Fibroblast of peridontal ligament (primary cell): Measurements from ENCODE around the gene TRPM1.
A peak's percentile ranks its signal among the peaks of the same experiment; 100 is the strongest.
"Not testable (repeated sequence)": the region's sequence is repeated elsewhere in the genome, so short reads cannot be mapped to it uniquely, and the experiment has no call there.

Experiments
- DNase-seq: peaks from one replicate; pipeline ENCODE4 v3.0.0-alpha.2; 2010; ENCODE audit errors: extremely low read depth

Gene TRPM1

GRCh38 chr15:31125061-31125460, 23.5 kb upstream of the TRPM1 start:
- DNase-seq = no peak

DNA sequence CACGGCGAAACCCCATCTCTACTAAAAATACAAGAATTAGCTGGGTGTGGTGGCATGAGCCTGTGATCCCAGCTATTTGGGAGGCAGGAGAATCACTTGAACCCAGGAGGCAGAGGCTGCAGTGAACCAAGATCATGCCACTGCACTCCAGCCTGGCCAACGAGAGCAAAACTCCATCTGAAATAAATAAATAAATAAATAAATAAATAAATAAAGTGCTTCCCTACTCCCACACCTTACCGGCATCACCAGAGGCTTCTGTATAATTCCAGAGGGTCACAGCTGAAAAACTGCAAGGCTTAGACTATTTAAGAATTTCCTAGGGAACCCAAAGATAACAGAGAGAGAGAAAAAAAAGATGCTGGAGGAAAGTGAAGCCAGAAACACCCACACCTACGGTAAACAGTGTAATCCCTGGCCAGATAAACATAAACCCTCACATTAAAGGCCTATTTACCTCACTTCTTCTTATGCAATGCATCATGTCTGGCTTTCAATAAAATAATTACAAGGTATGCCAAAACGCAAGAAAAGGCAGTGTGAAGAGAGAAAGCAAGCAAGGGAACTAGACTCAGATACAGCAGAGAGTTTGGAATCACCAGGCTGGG, 15.0 kb upstream of the TRPM1 start:
- no peak for DNase-seq

DNA sequence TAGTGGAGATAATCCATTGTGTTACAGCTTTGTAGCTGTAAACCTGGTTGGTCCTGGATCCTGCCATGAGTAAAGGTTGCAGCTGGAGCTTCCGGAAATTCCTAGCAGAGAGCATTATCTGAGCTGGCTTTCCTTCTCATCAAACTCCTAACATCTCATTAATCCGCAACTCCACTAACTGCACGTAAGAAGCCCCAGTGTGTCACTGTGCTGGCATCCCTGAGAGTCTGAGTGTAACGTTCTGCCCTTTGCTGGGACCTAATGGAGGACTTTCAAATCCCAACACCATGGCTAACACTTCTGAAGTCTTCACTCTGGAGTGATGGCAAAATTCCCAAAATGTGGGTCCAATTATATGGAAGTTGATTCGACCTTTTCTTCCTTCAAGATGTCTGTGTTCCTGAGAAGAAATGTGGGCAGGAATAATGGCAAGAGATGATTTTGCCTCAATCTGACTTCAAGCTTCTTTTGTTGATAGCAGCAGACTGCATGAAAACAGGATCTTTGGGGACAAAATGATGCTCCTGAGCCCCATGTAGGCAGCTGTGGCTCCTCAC, 9.6 kb upstream of the TRPM1 start:
- peak; percentile 60 for DNase-seq

DNA sequence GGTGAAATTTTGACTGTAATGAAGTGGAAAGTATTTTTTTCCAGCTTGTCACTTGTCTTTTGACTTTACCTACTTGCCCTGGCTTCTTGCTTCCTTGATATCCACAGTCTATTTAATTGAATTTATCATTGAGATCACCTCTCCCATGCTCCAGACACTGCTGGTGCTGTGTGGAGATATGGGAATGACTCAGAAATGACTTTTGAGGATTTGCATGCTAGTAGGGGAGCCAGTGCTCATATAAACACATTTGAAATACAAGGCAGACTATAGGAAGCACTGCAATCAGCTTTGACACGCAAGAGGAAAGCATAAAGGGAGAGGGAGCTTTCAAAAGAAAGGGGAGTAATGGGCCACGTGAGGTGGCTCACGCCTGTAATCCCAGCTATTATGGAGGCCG, 7.3 kb upstream of the TRPM1 start:
- peak; percentile 21 for DNase-seq

DNA sequence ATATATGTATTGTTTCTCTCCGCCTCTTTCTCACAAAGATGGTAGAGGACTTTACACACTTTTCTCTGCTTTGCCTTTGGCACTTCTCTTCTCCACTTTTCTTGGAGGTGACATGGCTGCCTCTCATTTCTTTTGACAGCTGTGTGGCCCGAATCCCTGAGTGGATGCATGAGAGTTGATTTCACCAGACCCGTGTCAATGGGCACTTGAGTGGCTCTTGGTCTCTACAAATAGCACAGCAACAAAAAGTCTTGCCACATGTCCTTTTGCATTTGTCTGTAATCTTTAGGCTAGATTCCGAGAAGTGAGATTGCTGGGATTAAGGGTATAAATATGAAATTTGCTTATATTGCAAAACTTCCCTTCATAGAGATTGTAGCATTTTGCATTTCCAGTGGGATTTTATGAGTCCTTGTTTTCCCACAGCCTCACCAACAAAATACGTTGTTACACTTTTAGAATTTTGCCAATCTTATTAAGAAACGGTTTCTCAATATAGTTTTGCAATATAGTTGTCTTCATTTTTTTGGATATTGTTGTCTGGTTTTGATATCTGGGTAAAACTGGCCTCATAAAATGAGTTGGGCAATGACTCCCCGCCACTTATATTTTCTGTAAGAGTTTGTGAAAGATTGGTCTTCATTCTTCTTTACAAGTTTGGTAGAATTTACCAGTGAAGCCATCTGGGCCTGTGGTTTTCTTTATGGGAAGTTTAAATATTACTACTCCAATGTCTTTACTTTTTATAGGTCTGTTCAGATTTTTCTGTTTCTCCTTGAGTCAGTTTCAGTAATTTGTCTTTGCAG, 5.2 kb upstream of the TRPM1 start:
- no peak for DNase-seq

DNA sequence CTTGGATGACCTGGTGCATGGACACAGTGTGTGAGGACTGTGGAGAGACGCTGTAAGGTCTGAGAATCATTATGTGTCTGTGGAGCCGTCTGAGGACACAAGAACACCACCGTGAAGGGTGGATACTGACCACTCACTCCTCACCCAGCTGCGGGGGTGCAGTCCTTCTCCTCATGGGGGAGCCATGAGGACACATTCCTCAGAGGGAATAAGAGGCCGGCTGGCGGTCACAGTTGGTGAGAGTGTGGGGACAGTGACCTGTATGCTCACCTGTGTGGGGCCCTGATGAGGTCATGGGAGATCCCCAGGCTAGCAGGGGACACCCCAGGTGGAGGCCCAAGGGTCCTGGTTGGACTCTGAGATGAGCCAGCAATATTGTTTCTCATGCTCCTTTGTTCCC, 2.5 kb upstream of the TRPM1 start:
- DNase-seq = no peak

GRCh38 chr15:31102374-31103342, 1.1 kb upstream of the TRPM1 start:
- DNase-seq = no peak

DNA sequence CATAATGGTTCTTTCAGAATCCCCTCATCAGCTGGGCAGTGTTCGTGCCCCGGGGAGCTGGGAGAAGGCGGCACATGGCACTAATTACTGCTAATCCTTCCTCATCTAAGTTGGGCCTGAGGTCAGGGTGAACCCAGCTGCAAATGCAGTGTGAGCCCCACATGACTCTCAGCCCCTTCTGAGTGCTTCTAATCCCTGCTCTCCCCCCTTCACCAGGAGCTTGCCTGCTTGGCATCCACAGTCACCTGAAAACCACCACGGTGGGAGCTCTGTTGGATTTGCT, 455 bp upstream of the TRPM1 start:
- no peak for DNase-seq

GRCh38 chr15:31100738-31101137, 787 bp downstream of the TRPM1 start:
- DNase-seq = no peak

DNA sequence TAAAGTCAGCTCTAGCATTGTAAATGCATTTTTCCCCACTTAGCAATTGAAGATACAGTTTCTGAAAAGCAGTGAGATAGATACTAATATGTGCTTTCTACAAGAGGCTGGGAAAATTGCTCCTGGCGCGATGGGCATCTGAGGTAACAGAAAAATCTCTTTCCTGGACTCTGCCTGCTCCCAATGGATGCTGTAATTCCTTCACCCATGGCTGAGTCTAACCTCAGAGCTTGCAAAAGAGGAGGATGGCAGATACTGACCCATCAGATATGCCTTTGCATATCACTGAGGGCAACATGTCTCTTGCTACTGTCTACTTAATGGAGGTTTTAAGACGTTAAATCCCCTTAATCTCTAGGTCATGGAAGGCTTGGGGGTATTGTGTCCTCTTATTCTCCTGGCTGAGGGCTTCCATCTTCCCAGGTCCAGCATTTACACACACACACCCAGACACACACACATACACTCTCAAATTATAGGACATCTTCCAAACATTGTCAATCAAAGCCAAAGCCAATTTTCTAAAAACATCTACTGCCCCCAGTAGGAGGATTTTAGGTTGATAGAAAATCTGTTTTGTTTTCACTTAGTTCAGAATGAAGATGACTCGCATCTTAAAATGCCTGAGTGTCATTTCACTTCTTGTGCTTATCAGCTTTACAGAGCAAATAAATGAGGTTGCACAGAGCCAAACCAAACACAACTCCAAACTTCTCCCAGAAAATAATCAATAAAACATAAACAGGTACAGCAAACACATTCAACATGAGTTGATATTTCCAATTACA, 2.4 kb downstream of the TRPM1 start:
- no peak for DNase-seq

- DNase-seq = no peak
Observed at GRCh38 chr15:31098491-31098917, 3.0 kb downstream of the TRPM1 start.

DNA sequence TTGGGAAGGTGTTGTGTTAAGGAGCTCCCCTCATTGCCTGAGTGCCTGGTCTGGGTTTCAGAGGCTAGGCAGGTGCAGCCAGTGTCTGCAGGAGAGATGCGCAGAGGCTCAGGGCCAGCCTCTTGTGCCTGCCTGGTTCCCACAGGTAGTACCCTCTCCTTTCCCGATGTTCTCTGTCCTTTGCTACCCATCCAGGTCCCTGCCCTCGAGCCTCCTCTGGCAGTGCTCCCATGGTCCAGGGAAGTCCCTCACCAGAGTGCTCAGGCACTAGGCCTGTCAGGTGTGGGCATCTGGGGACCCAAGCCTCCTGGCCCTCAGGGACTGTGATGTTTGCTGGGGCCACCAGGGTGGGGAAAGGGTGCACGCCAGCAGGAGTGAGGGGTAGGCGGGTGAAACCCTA, 5.0 kb downstream of the TRPM1 start:
- no peak for DNase-seq

- no peak for DNase-seq
Observed at GRCh38 chr15:31091481-31091880, 10.0 kb downstream of the TRPM1 start.

DNA sequence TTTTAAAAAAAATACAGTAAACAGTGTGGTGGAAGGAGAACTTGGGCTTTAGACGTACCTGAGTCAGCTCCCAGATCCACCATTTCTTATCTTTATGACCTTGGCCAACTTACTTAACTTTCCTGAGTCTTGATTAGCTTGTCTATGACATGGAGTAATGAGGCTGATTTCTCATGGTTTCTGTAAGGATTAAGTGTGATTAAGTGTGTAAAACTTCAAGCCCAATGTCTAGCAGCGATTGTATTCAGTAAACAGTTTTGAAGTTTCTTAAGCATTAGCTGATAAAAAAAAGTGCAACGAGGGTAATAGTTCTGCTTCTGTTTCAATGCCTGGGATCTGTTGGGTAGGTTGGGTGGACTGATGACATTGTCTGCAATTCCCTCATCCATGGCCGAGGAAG, 10.8 kb downstream of the TRPM1 start:
- DNase-seq = no peak

DNA sequence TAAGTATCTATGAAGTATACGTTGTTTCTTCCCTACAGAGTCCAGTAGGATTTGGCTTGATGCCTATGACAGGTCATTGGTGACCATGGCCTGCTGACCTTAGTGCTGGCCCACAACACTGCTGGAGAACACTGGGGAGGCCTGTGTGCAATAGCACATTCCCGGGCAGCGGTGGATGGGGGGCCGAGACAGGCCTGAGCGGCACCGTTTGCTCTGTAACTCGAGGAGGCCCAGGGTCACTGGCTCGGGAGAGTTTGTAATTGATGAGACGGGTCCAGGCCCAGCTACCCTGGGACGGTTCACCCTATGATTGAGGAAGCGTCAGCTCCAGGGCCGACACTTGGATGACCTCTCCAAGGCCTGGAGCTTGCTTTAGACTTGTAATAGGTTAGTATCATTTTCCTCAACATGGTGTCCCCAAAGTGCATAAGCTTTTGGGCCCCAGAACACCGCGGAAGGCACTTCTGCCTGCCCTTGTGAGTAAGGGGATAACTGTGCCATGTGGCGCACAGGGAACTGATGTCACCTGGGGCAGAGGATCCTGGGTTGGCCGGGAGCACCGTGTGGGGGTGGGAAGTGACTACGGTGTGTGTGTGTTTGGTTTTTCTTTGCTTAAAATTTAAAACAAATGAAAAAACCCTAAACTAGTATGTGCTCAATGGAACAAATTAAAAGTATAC, 12.0 kb downstream of the TRPM1 start:
- no peak for DNase-seq

- DNase-seq = no peak
Observed at GRCh38 chr15:31088672-31089367, 12.7 kb downstream of the TRPM1 start.

DNA sequence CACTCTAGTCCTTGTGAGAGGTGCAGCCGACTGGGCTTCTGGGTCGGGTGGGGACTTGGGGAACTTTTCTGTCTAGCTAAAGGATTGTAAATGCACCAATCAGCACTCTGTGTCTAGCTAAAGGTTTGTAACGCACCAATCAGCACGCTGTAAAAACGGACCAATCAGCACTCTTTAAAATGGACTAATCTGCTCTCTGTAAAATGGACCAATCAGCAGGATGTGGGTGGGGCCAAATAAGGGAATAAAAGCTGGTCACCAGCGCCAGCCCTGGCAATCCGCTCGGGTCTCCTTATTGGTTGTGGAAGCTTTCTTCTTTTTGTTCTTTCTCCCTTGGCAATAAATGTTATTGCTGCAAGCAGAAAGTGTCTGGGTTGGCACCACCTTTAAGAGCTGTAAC, 13.5 kb downstream of the TRPM1 start:
- DNase-seq = not testable (repeated sequence)

DNA sequence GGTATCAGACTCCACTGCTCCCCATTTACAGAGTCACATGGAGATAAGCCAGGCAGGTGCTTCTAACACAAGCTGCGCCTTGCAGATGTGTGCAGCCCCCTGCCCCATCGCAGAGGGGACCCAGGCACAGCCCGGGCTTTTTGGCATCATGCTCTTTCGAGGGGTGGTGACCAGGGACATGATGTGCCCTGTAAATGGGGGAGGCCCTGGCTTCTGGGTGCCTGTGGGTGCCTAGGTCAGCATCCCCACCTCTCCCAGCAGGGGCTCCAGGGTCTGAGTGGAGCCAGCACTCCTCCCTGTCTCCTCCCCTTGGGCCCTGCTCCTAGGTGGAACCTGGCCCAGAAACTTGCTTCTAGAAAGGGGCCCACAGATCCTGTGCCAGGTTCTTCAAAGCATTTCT, 15.2 kb downstream of the TRPM1 start:
- no peak for DNase-seq

DNA sequence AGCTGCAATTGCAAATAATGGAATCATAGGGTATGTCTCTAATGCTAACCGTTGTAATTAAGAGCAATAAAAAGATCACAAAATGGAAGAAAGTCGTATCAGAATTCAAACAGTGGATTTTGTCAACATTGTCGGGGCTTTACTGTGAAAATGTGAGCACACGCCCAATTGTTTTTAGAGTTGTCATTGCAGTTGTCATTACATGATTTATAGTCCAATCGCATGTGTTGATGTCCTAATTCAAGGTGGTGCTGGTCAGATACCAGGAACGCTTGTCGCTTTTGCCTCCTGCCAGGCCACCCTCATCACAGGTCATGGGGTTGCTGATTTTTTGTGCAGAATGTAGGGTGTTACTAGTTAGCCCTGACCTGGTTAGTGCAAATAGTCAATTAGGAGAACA, 16.2 kb downstream of the TRPM1 start:
- no peak for DNase-seq

GRCh38 chr15:31084176-31084575, 17.3 kb downstream of the TRPM1 start:
- no peak for DNase-seq
